CD4-positive, alpha-beta T cell treated with Interleukin-17A for 1 hour (primary cell): Measurements from ENCODE around the gene GRIK4.
A peak's percentile ranks its signal among the peaks of the same experiment; 100 is the strongest.
"Not testable (repeated sequence)": the region's sequence is repeated elsewhere in the genome, so short reads cannot be mapped to it uniquely, and the experiment has no call there.

Experiments
- DNase-seq: peaks from one replicate; pipeline ENCODE4 v3.0.0-alpha.2; 2020

GRIK4 gene

GRCh38 chr11:120978701-120979100 is 467.2 kb downstream of the GRIK4 start:
- DNase-seq = no peak

GRCh38 chr11:120985718-120986569 is 474.4 kb downstream of the GRIK4 start:
- peak; percentile 22 for DNase-seq

GRCh38 chr11:120988603-120989002 is 477.1 kb downstream of the GRIK4 start:
- DNase-seq = no peak

- no peak for DNase-seq
These were observed 480.5 kb downstream of the GRIK4 start for GRCh38 chr11:120991830-120992686.

- no peak for DNase-seq
These were observed 482.7 kb downstream of the GRIK4 start for GRCh38 chr11:120994091-120994859.

GRCh38 chr11:120995184-120995583 is 483.6 kb downstream of the GRIK4 start:
- DNase-seq = no peak

GRCh38 chr11:120996973-120997372 is 485.4 kb downstream of the GRIK4 start:
- DNase-seq = no peak

GRCh38 chr11:120998581-120998980 is 487.0 kb downstream of the GRIK4 start:
- DNase-seq = no peak

GRCh38 chr11:121004206-121004840 is 492.8 kb downstream of the GRIK4 start:
- no peak for DNase-seq

GRCh38 chr11:121006922-121007321 is 495.4 kb downstream of the GRIK4 start:
- DNase-seq = no peak

- no peak for DNase-seq
These were observed 497.0 kb downstream of the GRIK4 start for GRCh38 chr11:121008551-121008950.

- DNase-seq = no peak
These were observed 500.5 kb downstream of the GRIK4 start for GRCh38 chr11:121012091-121012490.

- no peak for DNase-seq
These were observed 507.2 kb downstream of the GRIK4 start for GRCh38 chr11:121018746-121019145.

GRCh38 chr11:121021718-121022117 is 510.2 kb downstream of the GRIK4 start:
- not testable (repeated sequence) for DNase-seq

GRCh38 chr11:121023848-121024751 is 512.6 kb downstream of the GRIK4 start, which contains the start of gene TBCEL:
TBCEL (plus strand) TSS chr11:121024102; CDS start chr11:121045691, 21,589 bp downstream.
- DNase-seq = peak; percentile 83

- DNase-seq = peak; percentile 5
These were observed 513.4 kb downstream of the GRIK4 start for GRCh38 chr11:121024989-121025388.

GRCh38 chr11:121029153-121029552 is 517.6 kb downstream of the GRIK4 start:
- DNase-seq = no peak

GRCh38 chr11:121029813-121030445 is 518.4 kb downstream of the GRIK4 start:
- no peak for DNase-seq

- DNase-seq = no peak
These were observed 519.6 kb downstream of the GRIK4 start for GRCh38 chr11:121031167-121031566.

GRCh38 chr11:121031648-121032047 is 520.1 kb downstream of the GRIK4 start:
- not testable (repeated sequence) for DNase-seq

GRCh38 chr11:121032546-121032945 is 521.0 kb downstream of the GRIK4 start:
- DNase-seq = no peak
